HG03108 (cell line): ENCODE data around the gene MB21D2.

Experiments used
- ATAC-seq: cut with Tn5 transposase; IDR thresholded peaks from one replicate; pipeline ENCODE4 v1.9.1; 2021; ENCODE audit warnings: moderate library complexity; ENCODE audit not compliant: unreplicated experiment

The MB21D2 gene

GRCh38 chr3:192892981-192893700, 24.5 kb downstream of the MB21D2 start:
- peak; percentile 94 for ATAC-seq

GRCh38 chr3:192890347-192891335, 27.0 kb downstream of the MB21D2 start:
- no peak for ATAC-seq

GRCh38 chr3:192889679-192890078, 28.0 kb downstream of the MB21D2 start:
- no peak for ATAC-seq

- ATAC-seq, result no peak
Measured at GRCh38 chr3:192888190-192888589, 29.5 kb downstream of the MB21D2 start.

- ATAC-seq, result no peak
Measured at GRCh38 chr3:192887701-192888100, 30.0 kb downstream of the MB21D2 start.

GRCh38 chr3:192887047-192887446, 30.6 kb downstream of the MB21D2 start:
- ATAC-seq, result no peak

- ATAC-seq, result no peak
Measured at GRCh38 chr3:192884777-192885773, 32.6 kb downstream of the MB21D2 start.

GRCh38 chr3:192883512-192883911, 34.1 kb downstream of the MB21D2 start:
- ATAC-seq, result no peak

GRCh38 chr3:192881159-192881786, 36.4 kb downstream of the MB21D2 start:
- ATAC-seq, result no peak

- ATAC-seq, result no peak
Measured at GRCh38 chr3:192880313-192880712, 37.3 kb downstream of the MB21D2 start.

GRCh38 chr3:192879346-192880031, 38.2 kb downstream of the MB21D2 start:
- no peak for ATAC-seq

GRCh38 chr3:192875971-192876565, 41.6 kb downstream of the MB21D2 start:
- no peak for ATAC-seq

- no peak for ATAC-seq
Measured at GRCh38 chr3:192870822-192871221, 46.8 kb downstream of the MB21D2 start.

GRCh38 chr3:192869131-192870031, 48.3 kb downstream of the MB21D2 start:
- no peak for ATAC-seq

- no peak for ATAC-seq
Measured at GRCh38 chr3:192867645-192868044, 50.0 kb downstream of the MB21D2 start.

GRCh38 chr3:192866804-192867203, 50.9 kb downstream of the MB21D2 start:
- no peak for ATAC-seq

- ATAC-seq, result peak; percentile 66
Measured at GRCh38 chr3:192864941-192865340, 52.7 kb downstream of the MB21D2 start.

- no peak for ATAC-seq
Measured at GRCh38 chr3:192863091-192863420, 54.6 kb downstream of the MB21D2 start.
